Gastrocnemius medialis (tissue), 4 donors: ENCODE results near the gene COBL. TPM values are rescaled to one million over a fixed set of nuclear protein-coding genes. Genes with fewer than 3 reads are reported as not detected.

Experiments
- ATAC-seq, 2 donors: fragments of 150-250 bp; one replicate each; pipeline ENCODE4 v1.9.1; 2016
- DNase-seq, 2 donors: peaks; one replicate each; pipeline ENCODE4 v3.0.0-alpha.2; 2019
- H3K27ac ChIP-seq, 4 donors: fragments of 200-600 bp; sonication (generic); 1 replicate in 1 of 4; 2 replicates in 3 of 4; pipeline ENCODE4 v1.5.1; 2016 to 2018; ENCODE audit warnings: mild to moderate bottlenecking in 2 of 4, moderate library complexity in 1 of 4
- H3K27me3 ChIP-seq, 3 donors: fragments of 200-600 bp; sonication (generic) in 2 of 3; 1 replicate in 1 of 3; 2 replicates in 2 of 3; pipeline versions ENCODE4 v1.5.1 to v1.6.0; 2016 to 2019; ENCODE audit warnings: mild to moderate bottlenecking in 1 of 3, moderate library complexity in 1 of 3
- H3K36me3 ChIP-seq, 2 donors: fragments of 200-600 bp; sonication (generic) in 1 of 2; one replicate each; pipeline ENCODE4 v1.5.1; 2017 to 2018
- H3K4me1 ChIP-seq, 2 donors: fragments of 200-600 bp; sonication (generic) in 1 of 2; one replicate each; pipeline ENCODE4 v1.5.1; 2016 to 2017; ENCODE audit warnings: mild to moderate bottlenecking in 2 of 2
- H3K4me3 ChIP-seq, 4 donors: fragments of 200-600 bp; sonication (generic) in 3 of 4; 1 replicate in 1 of 4; 2 replicates in 3 of 4; pipeline ENCODE4 v1.5.1; 2016 to 2019; ENCODE audit warnings: mild to moderate bottlenecking in 2 of 4
- H3K9me3 ChIP-seq, 3 donors: fragments of 200-600 bp; sonication (generic) in 2 of 3; 1 replicate in 1 of 3; 2 replicates in 2 of 3; pipeline ENCODE4 v1.5.1; 2016 to 2019
- CTCF ChIP-seq, 5 experiments: fragments of 450-650 bp in 3 of 5; fragments of 200-600 bp in 2 of 5; sonication (generic) in 2 of 5; IDR thresholded peaks in 4 of 5; conservative IDR thresholded peaks in 1 of 5; 1 replicate in 4 of 5; 2 replicates in 1 of 5; pipeline ENCODE4 v1.5.1; 2016 to 2019; ENCODE audit warnings: antibody characterized with exemption in 5 of 5, mild to moderate bottlenecking in 3 of 5, moderate library complexity in 3 of 5
- POLR2A ChIP-seq, 2 donors: fragments of 450-650 bp; IDR thresholded peaks; one replicate each; pipeline ENCODE4 v1.6.1; 2017; ENCODE audit warnings: antibody characterized with exemption in 2 of 2, mild to moderate bottlenecking in 2 of 2, moderate library complexity in 2 of 2
- in situ Hi-C, 4 donors: fragments of 200-750 bp; cut with MboI; loops; one replicate each; pipeline versions ENCODE4 v1.15.0 to v1.8.0; 2017; ENCODE audit warnings: low sequenced_read_pairs in 4 of 4
- intact Hi-C: fragments of 100-400 bp; cut with DNase I; formaldehyde crosslinking; loops from one replicate; pipeline ENCODE4 v1.15.1; 2023; ENCODE audit warnings: low total_unique reads
- total RNA-seq, 4 donors: library from RNA; depleted of rRNA; stranded (reverse); fragments of >200 nt; gene quantifications; one replicate each; pipeline versions ENCODE4 v1.1.0 to v1.2.3, GENCODE V29; 2016

Gene COBL
- total RNA-seq, 4 donors from 2014 or later, result 82.1 to 170 (median 124) TPM

DNA sequence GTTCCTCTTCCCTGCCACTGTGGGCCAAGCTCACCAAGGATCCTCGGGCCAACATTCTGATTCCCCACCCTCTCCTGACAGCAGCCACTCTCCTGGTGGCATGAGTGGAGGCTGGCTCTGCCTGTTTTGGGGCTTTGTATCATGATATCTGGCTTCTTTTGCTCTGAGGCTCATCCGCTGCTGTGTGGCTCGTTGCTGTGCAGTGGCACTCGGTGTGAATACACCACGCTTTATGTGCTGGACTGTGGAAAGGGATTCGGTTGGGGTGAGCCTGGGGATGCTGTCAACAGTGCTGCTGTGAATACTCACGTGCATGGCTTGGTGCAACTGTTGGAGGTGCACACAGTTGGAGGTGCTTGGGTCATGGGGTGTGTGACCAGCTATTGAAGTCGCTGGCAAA is 208.5 kb downstream of the COBL start:
- TF ChIP-seq POLR2A (IDR thresholded peaks at IDR 0.05), result no peak
- TF ChIP-seq CTCF (IDR thresholded peaks at IDR 0.05 in 4 of 5, conservative IDR thresholded peaks at IDR 0.05 in 1 of 5), result no peak
- H3K4me3 ChIP-seq, result no peak overlapping the region

GRCh38 chr7:51104278-51104677 is 212.3 kb downstream of the COBL start:
- no peaks in the 10 kb centered on the region for H3K9me3 ChIP-seq
- H3K36me3 ChIP-seq, result no peaks in the 10 kb centered on the region
- no peak overlapping the region for H3K27ac ChIP-seq
- ATAC-seq, result no peak
- H3K4me3 ChIP-seq, result no peak overlapping the region
- intact Hi-C loops, result no loop called here
- no peak for TF ChIP-seq POLR2A (IDR thresholded peaks at IDR 0.05)
- TF ChIP-seq CTCF (IDR thresholded peaks at IDR 0.05 in 4 of 5, conservative IDR thresholded peaks at IDR 0.05 in 1 of 5), result no peak
- no peaks in the 10 kb centered on the region for H3K4me1 ChIP-seq
- DNase-seq, result no peak
- no peaks in the 10 kb centered on the region for H3K27me3 ChIP-seq
- in situ Hi-C loops, result no loop called here

More for the DNA sequence above, 208.5 kb downstream of the COBL start:
- Histone ChIP-seq H3K27me3 (no peaks in the 10 kb centered on the region), H3K36me3 (no peaks in the 10 kb centered on the region), H3K9me3 (no peaks in the 10 kb centered on the region), H3K4me1 (no peaks in the 10 kb centered on the region), H3K27ac (no peak overlapping the region)
- in situ Hi-C loops, result no loop called here
- DNase-seq (no peak), ATAC-seq (no peak)
- intact Hi-C loops, result no loop called here

DNA sequence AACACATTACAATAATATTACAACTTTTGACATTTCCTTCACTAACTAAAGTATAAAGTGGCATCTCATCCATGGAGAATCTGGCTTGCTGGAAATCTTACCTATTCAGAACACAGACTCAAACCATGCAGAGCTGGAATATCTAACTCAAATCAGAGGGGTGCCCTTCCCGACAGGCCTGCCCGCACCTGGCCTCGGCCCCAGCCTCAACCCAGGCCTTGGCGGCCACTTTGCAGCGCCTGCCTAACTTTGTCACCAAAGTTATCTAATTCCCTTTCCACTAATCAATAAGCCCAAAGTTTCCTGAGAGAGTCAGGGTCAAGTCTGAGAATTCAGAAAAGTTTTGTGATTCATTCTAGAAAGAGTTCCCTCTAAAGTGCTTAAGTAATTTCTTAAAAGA is 212.9 kb downstream of the COBL start:
- H3K36me3 ChIP-seq, result no peaks in the 10 kb centered on the region
- TF ChIP-seq CTCF (IDR thresholded peaks at IDR 0.05 in 4 of 5, conservative IDR thresholded peaks at IDR 0.05 in 1 of 5) (no peak), POLR2A (IDR thresholded peaks at IDR 0.05) (no peak)

GRCh38 chr7:51102828-51103227 is 213.8 kb downstream of the COBL start:
- no peak for TF ChIP-seq CTCF (IDR thresholded peaks at IDR 0.05 in 4 of 5, conservative IDR thresholded peaks at IDR 0.05 in 1 of 5)
- Histone ChIP-seq H3K4me1 (no peaks in the 10 kb centered on the region), H3K4me3 (no peak overlapping the region), H3K27ac (no peak overlapping the region), H3K36me3 (no peaks in the 10 kb centered on the region), H3K9me3 (peaks cover 0 to 4% (median 0%) of the 10 kb centered on the region in 3 donors), H3K27me3 (no peaks in the 10 kb centered on the region)
- no peak for DNase-seq
- intact Hi-C loops, result no loop called here
- in situ Hi-C loops, result no loop called here
- ATAC-seq, result no peak

More for the DNA sequence above, 212.9 kb downstream of the COBL start:
- H3K9me3 ChIP-seq, result no peaks in the 10 kb centered on the region
- H3K4me1 ChIP-seq, result no peaks in the 10 kb centered on the region
- DNase-seq (no peak), ATAC-seq (no peak)
- no peak overlapping the region for H3K4me3 ChIP-seq
- in situ Hi-C loops (no loop called here), intact Hi-C loops (no loop called here)
- no peaks in the 10 kb centered on the region for H3K27me3 ChIP-seq
- H3K27ac ChIP-seq, result no peak overlapping the region

DNA sequence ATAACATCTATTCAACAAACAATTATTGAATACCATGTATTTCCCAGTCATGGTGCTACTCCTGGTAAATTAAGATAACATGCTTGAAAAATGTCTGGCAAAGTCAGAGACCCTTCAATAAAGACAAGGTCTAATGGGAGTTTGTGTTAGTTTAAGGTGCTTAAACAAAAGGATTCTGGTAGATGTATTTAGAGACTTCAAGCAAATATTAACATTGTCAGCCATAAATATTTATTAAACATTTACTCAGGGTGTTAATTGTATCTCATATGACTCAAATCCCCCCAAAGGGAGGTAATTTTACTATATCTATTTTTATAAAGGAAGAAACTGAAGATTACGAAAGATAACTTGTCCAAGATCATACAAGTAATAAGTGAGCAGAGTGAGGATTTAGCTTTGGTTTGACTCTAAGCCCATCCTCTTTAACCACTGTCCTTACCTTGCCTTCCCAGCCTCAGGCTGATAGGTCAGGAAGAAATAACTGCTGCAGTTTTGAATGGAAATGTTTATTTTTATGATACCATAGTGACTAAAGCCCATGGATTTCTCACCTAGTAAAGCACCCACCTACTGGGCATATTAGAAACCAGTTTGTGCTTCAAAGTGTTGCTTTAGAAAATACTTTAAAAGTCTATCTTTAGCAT is 215.4 kb downstream of the COBL start:
- intact Hi-C loops, result no loop called here

More for the DNA sequence above, 215.4 kb downstream of the COBL start:
- H3K4me1 ChIP-seq, result no peaks in the 10 kb centered on the region
- H3K4me3 ChIP-seq, result no peak overlapping the region
- peaks cover 0 to 4% (median 0%) of the 10 kb centered on the region in 3 donors for H3K9me3 ChIP-seq
- TF ChIP-seq POLR2A (IDR thresholded peaks at IDR 0.05), result no peak
- in situ Hi-C loops, result no loop called here
- no peak overlapping the region for H3K27ac ChIP-seq
- ATAC-seq, result no peak
- no peaks in the 10 kb centered on the region for H3K27me3 ChIP-seq
- DNase-seq, result no peak
- H3K36me3 ChIP-seq, result no peaks in the 10 kb centered on the region
